Heart left ventricle (tissue), 16 donors: ENCODE results near the gene GPRIN1. TPM values are rescaled to one million over a fixed set of nuclear protein-coding genes. Genes with fewer than 3 reads are reported as not detected.
"Not testable (repeated sequence)": the region's sequence is repeated elsewhere in the genome, so short reads cannot be mapped to it uniquely, and the experiment has no call there.

Experiments used
- ATAC-seq, 4 donors: fragments of 200-7000 bp; cut with Tn5 transposase; one replicate each; pipeline ENCODE4 v1.9.1; 2020 to 2022; ENCODE audit warnings: moderate library complexity in 4 of 4, mild to moderate bottlenecking in 3 of 4, moderate number of reproducible peaks in 1 of 4
- DNase-seq, 5 donors: peaks; one replicate each; pipeline ENCODE4 v3.0.0-alpha.2; 2020
- H3K27ac ChIP-seq, 12 donors: fragments of 200-600 bp; sonication (generic) in 4 of 12; one replicate each; pipeline versions ENCODE4 v1.5.0 to v1.8.0; 2016 to 2022; ENCODE audit warnings: mild to moderate bottlenecking in 2 of 12
- H3K27me3 ChIP-seq, 9 donors: fragments of 200-600 bp; sonication (generic) in 2 of 9; one replicate each; pipeline versions ENCODE4 v1.5.1 to v1.8.0; 2016 to 2022; ENCODE audit warnings: mild to moderate bottlenecking in 3 of 9
- H3K36me3 ChIP-seq, 9 donors: fragments of 200-600 bp; sonication (generic) in 2 of 9; one replicate each; pipeline versions ENCODE4 v1.5.0 to v1.8.0; 2018 to 2022; ENCODE audit warnings: mild to moderate bottlenecking in 2 of 9
- H3K4me1 ChIP-seq, 12 donors: fragments of 200-600 bp; sonication (generic) in 4 of 12; one replicate each; pipeline versions ENCODE4 v1.5.0 to v1.8.0; 2016 to 2022; ENCODE audit warnings: mild to moderate bottlenecking in 3 of 12
- H3K4me3 ChIP-seq, 12 donors: fragments of 200-600 bp; sonication (generic) in 4 of 12; one replicate each; pipeline versions ENCODE4 v1.5.0 to v1.8.0; 2017 to 2022; ENCODE audit warnings: mild to moderate bottlenecking in 9 of 12, moderate library complexity in 4 of 12
- H3K9me3 ChIP-seq, 12 donors: fragments of 200-600 bp; sonication (generic) in 4 of 12; one replicate each; pipeline versions ENCODE4 v1.5.0 to v1.8.0; 2016 to 2022; ENCODE audit warnings: mild to moderate bottlenecking in 1 of 12
- CTCF ChIP-seq, 12 donors: fragments of 200-600 bp; sonication (generic) in 4 of 12; IDR thresholded peaks; one replicate each; pipeline versions ENCODE4 v1.5.0 to v1.8.0; 2018 to 2022; ENCODE audit warnings: antibody characterized with exemption in 12 of 12, mild to moderate bottlenecking in 5 of 12
- POLR2A ChIP-seq, 2 donors: fragments of 450-650 bp; IDR thresholded peaks; one replicate each; pipeline ENCODE4 v1.6.1; 2017; ENCODE audit warnings: antibody characterized with exemption in 2 of 2, mild to moderate bottlenecking in 2 of 2, moderate library complexity in 2 of 2
- WGBS, 4 donors: extraction: QIAGEN DNeasy Blood & Tissue Kit in 2 of 4; methylation state at CpG; one replicate each; pipeline versions ENCODE4 v1.1.5 to v1.1.7; 2013 to 2018; 5-methylcytosine and 5-hydroxymethylcytosine counted together
- intact Hi-C, 10 donors: fragments of 100-400 bp; cut with DNase I; formaldehyde crosslinking; loops; one replicate each; pipeline versions ENCODE4 v1.11.1 to v1.14.2; 2022
- polyA plus RNA-seq, 2 donors: library from polyadenylated mRNA; stranded (reverse); fragments of 200-250 nt; gene quantifications; one replicate each; pipeline ENCODE4 v1.2.3, GENCODE V29; 2013
- total RNA-seq, 9 donors: library from RNA; depleted of rRNA in 2 of 9; stranded (reverse); fragments of >200 nt in 2 of 9; fragmentation: NEBNext Ultra II Directional in 3 of 9; extraction: Animal tissue kit (Norgen Biotek cat#: 25700) in 3 of 9; gene quantifications; one replicate each; pipeline versions ENCODE4 v1.1.0 to v1.2.4, GENCODE V29; 2016 to 2023
- donor health status: ischemic (EF 13 %, LVEDD 7.1; RV severe dilation, severe dysfunction).
- donor health status: healthy with polysubstance abuse.
- donor health status: DM: no; HTN: yes; CAD: no.
- donor health status: DM: no; HTN: no; CAD: no.
- donor health status: ischemic (EF 25% LVEDD 6.9; RV normal size, moderate dysfunction).
- donor health status: ischemic (EF 25% LVEDD 5.7; RV mildly dilated, moderate dysfunction).
- donor health status: healthy.
- donor health status: DM: yes; HTN: yes; CAD: no.
- donor health status: ischemic (EF 35%, LVEDD 5.7; RV mildly dilated, moderate dysfunction).
- donor health status: nonischemic (EF 11% LVEDD 7.7; RV severe dilation, severe dysfunction).
- donor health status: DM: yes; HTN: yes; CAD: no.
- donor health status: PGD.
- donor health status: ischemic (EF 29% LVEDD 5.4; RV normal size, mild dysfunction).
- donor health status: nonischemic (EF 23%, LVEDD 6.1; RV moderate dilation, normal function).

Gene GPRIN1
- total and polyA plus RNA-seq, 11 donors, result 0.15 to 1.9 (median 0.36) TPM

DNA sequence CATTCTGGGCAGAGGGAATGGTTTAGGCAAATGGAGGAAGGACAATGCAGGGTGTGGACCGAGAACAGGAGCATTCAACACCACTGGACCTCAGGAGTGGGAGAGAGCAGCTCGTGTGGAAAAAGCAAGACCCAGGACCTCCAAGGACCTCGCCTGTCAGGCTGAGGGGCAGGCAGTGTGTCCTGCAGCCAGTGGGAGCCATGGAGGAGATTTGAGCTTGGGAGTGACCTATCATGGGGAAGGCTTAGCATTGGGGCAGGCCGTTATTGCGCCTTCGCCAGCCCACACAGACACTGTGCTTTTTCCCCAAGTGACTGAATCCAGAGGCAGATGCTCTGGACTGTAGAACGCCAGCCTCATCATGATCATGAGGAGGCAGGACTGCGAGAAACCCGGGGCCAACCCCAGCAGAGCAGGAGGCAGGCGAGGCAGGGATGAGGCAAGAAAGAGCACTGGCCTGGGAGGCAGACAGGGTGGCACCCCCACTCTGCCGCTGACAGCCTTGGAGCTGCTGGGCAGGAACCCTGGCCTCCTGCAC, 57.6 kb downstream of the GPRIN1 start:
- H3K36me3 ChIP-seq, result no peaks in the 10 kb centered on the region
- peaks cover 0 to 20% (median 0%) of the 10 kb centered on the region in 12 donors for H3K4me1 ChIP-seq
- no peak overlapping the region for H3K27ac ChIP-seq
- no peak for ATAC-seq
- intact Hi-C loops, result no loop called here
- no peak overlapping the region for H3K4me3 ChIP-seq
- peaks cover 0 to 36% (median 5%) of the 10 kb centered on the region in 9 donors for H3K27me3 ChIP-seq
- TF ChIP-seq POLR2A (IDR thresholded peaks at IDR 0.05) (no peak), CTCF (IDR thresholded peaks at IDR 0.05) (no peak)
- 76 to 81% (median 79%) methylated on average over 11 of the region's 11 CpGs for whole genome bisulfite sequencing, 4 donors
- no peak for DNase-seq
- H3K9me3 ChIP-seq, result no peaks in the 10 kb centered on the region

GRCh38 chr5:176550937-176551336, 59.0 kb downstream of the GPRIN1 start:
- DNase-seq, result peak in 1 of 5 donors; percentile 9
- H3K36me3 ChIP-seq, intact Hi-C loops, H3K9me3 ChIP-seq, ATAC-seq, H3K27ac ChIP-seq, H3K4me3 ChIP-seq: not testable (repeated sequence)
- H3K27me3 ChIP-seq, result peaks cover 0 to 36% (median 5%) of the 10 kb centered on the region in 9 donors
- WGBS, 4 donors, result 86 to 91% (median 89%) methylated on average over 11 of the region's 11 CpGs
- peaks cover 0 to 22% (median 0%) of the 10 kb centered on the region in 12 donors for H3K4me1 ChIP-seq

GRCh38 chr5:176550275-176550831, 59.6 kb downstream of the GPRIN1 start:
- no peak for TF ChIP-seq POLR2A (IDR thresholded peaks at IDR 0.05)
- TF ChIP-seq CTCF (IDR thresholded peaks at IDR 0.05), result no peak
- intact Hi-C loops, result no loop called here
- peak in 1 of 5 donors; percentile 24 for DNase-seq
- Histone ChIP-seq H3K27ac (no peak overlapping the region), H3K9me3 (no peaks in the 10 kb centered on the region), H3K4me1 (peaks cover 0 to 27% (median 0%) of the 10 kb centered on the region in 12 donors), H3K36me3 (no peaks in the 10 kb centered on the region), H3K27me3 (peaks cover 0 to 36% (median 5%) of the 10 kb centered on the region in 9 donors), H3K4me3 (no peak overlapping the region)
- ATAC-seq, result no peak
- 75 to 83% (median 76%) methylated on average over 10 to 16 of the region's 16 CpGs for WGBS, 4 donors

GRCh38 chr5:176549871-176550270, 60.1 kb downstream of the GPRIN1 start:
- intact Hi-C loops, result loop anchor here in 2 of 10 donors (10.0 kb wide), 2 partner anchors 105 to 135 kb away; partner anchors contain the start of genes CLTB (in 2 of the 2) and FAF2 (in 1 of the 2)
- WGBS, 4 donors, result 82 to 93% (median 85%) methylated on average over 5 to 7 of the region's 7 CpGs
- H3K36me3 ChIP-seq, result no peaks in the 10 kb centered on the region
- no peak for TF ChIP-seq CTCF (IDR thresholded peaks at IDR 0.05)
- no peak for TF ChIP-seq POLR2A (IDR thresholded peaks at IDR 0.05)
- H3K27me3 ChIP-seq, result peaks cover 0 to 36% (median 5%) of the 10 kb centered on the region in 9 donors
- H3K27ac ChIP-seq, result no peak overlapping the region
- H3K9me3 ChIP-seq, result no peaks in the 10 kb centered on the region
- ATAC-seq, result no peak
- DNase-seq, result peak in 1 of 5 donors; percentile 3
- H3K4me1 ChIP-seq, result peaks cover 0 to 27% (median 0%) of the 10 kb centered on the region in 12 donors
- H3K4me3 ChIP-seq, result no peak overlapping the region
